Measurements from ENCODE around the gene SLC25A21.
"Not testable (repeated sequence)": the region's sequence is repeated elsewhere in the genome, so short reads cannot be mapped to it uniquely, and the experiment has no call there.

Gene SLC25A21

DNA sequence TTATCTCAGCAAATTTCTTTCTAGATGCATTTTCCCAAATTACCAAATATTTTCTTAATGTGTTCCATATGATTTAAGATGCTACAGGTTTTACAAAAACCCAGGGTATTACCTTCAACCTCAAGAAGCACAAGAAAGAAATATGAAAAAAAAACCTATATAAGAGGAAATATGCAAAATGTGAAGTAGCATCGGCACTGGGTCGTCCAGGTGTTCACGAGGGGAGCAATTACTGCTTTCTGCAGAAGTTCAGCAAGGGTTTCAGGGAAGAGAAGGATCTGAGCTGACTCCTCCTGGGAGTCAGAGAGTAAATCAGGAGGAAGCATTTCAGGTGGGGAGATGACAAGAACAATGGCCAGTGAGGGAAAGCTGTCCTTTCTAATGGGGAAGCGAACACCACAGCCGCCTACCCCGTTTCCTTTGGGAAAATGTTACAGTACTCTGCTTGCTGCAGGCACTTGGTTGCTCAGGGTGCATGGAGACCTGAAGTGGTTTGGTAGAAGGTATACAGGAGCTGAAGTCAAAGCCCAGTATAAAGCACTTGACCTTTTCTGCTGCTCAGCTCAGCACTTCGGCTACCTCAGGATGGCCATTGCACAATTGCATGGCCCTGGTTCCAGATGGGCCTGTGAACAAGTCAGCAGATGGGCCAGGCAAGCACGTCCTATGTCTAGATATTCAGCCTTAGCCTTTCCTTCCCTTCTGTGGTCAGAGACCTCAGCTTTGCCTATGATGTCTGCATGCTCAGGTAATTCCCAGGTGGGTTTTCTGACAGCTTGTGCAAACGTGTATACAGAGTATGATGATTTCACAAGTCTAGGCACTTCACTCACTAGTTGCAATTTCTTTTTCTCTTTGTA lies 355.1 kb downstream of the SLC25A21 start:
- DNase-seq: no peak

DNA sequence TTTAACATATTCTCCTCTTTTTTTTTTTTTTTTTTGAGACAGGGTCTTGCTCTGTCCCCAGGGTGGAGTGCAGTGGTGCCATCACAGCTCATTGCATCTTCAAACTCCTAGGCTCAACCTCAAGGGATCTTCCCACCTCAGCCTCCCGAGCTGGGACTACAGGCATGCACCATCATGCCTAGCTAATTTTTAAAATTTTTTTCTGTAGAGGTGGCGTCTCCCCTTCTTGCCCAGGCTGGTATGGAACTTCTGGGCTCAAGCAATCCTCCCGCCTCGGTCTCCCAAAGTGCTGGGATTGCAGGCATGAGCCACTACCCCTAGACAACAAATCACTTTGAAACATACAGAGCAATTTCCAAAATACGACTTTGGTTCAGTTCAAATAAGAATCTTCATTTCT lies 355.9 kb downstream of the SLC25A21 start:
- DNase-seq: no peak

- not testable (repeated sequence) for DNase-seq
Measured at GRCh38 chr14:36814783-36815182, 357.6 kb downstream of the SLC25A21 start.

- no peak for DNase-seq
Measured at GRCh38 chr14:36810209-36810608, 362.2 kb downstream of the SLC25A21 start.

GRCh38 chr14:36807727-36808126 lies 364.7 kb downstream of the SLC25A21 start:
- no peak for DNase-seq

DNA sequence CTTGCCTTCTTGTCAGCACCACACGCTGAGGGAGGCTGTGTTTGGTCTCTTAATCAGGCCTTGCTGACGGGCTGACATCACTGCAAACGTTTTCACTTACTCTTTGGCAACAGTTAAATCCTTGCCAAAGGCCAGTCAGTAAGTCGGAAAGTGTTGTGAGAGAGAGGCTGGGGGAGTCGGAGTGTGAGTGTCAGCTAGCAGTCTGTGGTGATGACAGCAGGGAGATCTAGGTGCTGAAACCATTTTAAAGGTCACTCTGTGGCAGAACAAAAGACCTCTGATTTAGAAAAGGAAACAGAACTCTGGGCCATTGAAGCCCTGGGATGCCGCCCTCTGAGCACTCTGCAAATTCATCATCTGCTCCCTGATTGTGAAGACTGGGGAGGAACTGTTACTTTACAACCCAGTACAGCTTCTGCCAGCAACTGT lies 367.3 kb downstream of the SLC25A21 start:
- DNase-seq: no peak

- no peak for DNase-seq
Measured at GRCh38 chr14:36797634-36798033, 374.8 kb downstream of the SLC25A21 start.

DNA sequence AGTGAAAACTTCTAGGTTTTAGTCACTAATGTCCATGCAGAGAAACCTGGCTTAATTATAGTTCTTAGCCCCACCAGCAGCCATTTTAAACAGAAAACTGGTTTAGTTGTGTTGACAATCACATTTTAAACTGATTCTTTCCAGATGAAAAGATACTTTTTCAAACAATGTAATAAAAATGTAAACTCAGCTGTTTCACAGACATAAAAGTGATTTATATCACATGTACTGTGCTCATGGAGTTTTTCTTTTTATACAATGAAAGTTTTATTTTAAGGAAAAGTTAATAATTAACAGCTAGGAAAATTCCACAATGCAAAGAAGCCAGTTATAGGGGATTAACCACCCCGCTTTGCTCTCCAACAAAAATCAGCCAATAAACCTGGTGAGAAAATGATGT lies 381.0 kb downstream of the SLC25A21 start:
- no peak for DNase-seq

- DNase-seq: no peak
Measured at GRCh38 chr14:36785511-36785910, 386.9 kb downstream of the SLC25A21 start.

DNA sequence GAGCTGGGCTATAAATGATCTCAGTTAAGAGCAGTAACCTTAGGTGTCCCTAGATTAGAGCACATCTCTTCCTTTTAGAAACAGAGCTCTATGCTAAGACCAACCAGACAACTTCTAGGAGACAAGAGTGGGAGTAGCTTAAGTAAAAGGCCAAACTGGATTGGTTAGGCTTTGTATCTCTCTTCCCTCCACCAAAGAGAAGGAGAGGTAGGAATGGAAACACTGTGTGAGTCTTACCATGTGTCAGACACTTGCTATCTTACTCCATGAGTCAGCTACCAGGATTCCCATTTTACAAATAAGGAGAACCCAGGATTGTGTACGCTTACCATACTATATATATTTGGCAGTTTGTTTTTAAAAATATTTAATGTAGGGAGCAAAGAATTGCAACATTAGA lies 387.9 kb downstream of the SLC25A21 start:
- no peak for DNase-seq

DNA sequence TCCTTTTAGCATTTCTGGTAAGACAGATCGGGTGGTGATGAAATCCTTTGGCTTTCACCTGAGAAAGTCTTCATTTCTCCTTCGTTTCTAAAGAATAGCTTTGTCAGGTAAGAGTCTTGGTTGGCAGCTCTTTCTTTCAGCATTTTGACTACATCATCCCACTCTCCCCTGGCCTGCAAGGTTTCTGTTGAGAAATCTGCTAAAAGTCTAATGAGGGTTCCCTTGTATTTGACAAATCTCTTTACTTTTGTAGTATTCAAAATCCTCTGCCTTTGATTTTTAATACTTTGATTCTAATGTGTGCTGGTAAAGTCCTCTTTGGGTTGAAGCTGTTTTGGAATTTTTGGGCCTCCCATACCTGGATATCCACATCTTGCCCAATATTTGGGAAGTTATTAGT lies 390.5 kb downstream of the SLC25A21 start:
- DNase-seq: no peak

DNA sequence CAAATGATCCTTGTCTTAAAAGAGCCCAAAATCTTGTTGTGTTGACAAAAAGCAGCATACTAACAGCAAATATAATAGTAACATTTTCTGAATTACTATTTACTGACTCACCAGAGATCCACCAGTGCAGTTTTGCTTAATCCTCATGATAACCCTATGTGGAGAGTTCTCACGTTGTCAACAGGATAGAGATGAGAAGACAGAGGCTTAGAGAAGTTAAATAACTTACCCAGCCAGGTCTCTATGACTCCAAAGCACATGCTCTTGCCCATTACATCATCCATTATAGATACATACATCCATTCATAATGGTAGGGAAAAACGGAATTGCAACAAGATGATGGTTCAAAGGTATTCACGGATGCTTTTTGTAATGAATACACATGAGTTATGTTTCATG lies 398.8 kb downstream of the SLC25A21 start:
- no peak for DNase-seq

DNA sequence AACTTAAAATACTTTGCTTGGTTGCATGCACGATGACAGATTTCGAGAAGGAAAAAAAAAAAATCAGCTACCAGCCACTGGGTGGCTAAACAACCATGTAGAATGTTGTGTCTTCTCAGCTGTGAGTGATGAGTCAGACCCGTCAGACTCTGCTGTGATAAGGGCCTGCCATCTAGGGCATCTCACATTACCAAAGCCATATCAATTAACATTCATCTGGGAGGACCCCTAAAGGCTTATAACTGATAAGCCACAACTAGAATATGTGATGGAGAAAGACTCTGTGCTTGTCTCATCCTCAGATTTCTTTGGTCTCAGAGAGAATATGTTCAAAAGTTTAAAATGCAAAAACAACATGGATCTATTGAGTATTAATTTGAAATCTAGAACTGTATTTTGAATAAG lies 399.3 kb downstream of the SLC25A21 start:
- no peak for DNase-seq

GRCh38 chr14:36771028-36771640 lies 401.3 kb downstream of the SLC25A21 start:
- no peak for DNase-seq

GRCh38 chr14:36768638-36769337 lies 403.6 kb downstream of the SLC25A21 start:
- no peak for DNase-seq

- no peak for DNase-seq
Measured at GRCh38 chr14:36767603-36768281, 404.7 kb downstream of the SLC25A21 start.

DNA sequence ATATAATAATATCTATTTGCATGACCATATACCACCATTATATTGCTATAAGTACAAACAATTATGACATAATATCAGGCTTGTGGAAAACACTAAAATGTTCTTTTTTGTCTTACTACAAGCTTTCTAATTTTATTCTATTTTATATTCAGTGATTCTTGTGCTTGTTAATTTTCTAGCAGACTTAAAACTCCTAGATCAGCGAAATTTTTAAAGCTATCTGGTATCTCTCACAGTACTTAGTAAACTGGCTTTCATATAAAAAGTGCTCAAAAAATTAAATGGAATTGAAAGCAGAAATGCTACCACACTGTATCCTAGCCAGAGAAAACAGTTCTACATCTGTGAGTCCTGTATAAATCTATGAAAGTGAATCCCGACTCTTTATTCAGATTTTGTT lies 405.4 kb downstream of the SLC25A21 start:
- no peak for DNase-seq

DNA sequence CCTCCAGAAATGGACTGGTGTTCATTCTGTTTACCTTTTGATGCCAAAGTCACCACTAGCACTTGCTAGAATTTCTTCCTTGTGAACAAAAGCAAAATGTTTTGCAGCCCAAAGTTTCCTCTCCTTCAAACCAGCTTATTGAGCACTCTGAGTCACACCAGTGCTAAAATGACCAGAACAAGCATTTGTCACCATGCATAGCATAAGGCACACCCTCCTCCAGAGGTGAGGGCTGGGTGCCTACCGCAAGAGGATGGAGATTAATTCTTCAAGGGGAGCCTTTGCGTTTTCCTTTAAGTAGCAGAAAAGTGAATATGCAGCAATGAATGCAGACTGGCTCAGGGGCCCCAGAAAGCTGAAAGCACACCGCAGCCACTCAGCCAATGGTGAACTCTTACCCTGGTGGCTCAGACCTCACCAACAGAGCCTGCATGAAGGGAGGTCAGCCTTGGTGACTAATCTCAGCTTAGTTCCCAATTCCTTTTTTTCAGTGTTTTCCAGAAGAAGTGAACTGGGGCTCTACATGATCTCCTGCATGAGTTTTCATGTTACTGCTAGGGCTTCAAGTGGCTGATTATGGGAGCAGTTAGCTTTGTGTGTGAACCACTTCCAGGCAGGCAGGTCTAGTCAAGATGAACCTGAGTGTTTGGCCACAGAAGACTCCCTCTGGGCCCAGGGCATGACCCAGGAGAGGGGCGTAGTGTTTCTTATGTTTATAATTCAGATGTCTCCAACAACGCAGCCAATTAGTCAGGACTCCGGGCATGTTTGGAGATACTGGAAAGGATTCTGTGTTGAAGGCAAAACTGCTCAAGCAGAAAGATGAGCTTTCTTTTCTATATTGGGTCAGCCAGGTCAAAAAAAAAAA lies 414.4 kb downstream of the SLC25A21 start:
- DNase-seq: no peak

DNA sequence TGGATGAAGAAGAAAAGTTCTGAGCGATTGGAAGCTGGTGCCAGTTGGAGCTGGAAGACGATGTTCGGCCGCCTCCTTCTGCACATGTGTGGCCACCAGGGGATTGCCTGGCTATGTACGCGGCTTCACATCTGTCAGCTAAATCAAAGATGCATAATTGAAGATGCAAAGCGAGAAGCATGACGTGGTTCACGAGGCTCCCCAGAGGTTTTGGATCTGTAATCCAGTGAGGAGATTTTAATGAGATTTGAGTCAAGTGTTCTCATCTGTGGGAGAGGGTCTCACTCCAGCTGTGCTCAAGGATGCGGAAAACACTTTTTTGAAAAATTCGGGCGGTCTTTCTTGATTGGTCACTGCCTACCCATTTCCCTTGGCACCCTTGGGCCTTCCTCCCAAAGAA lies 416.2 kb downstream of the SLC25A21 start:
- DNase-seq: no peak

- no peak for DNase-seq
Measured at GRCh38 chr14:36755756-36756155, 416.6 kb downstream of the SLC25A21 start.

- DNase-seq: no peak
Measured at GRCh38 chr14:36751920-36752319, 420.5 kb downstream of the SLC25A21 start.

- DNase-seq: no peak
Measured at GRCh38 chr14:36751106-36751505, 421.3 kb downstream of the SLC25A21 start.

Measured in activated T-cell treated with anti-CD3 and anti-CD28 coated beads for 4 hours (primary cell).